Stimulated activated CD8-positive, alpha-beta memory T cell treated with anti-CD3 and anti-CD28 coated beads, Interleukin-4, amount 100 ng/mL, for 1 hour (primary cell): ENCODE data around the gene TRERF1.

Source experiments
- DNase-seq, 2 donors: peaks; one replicate each; pipeline ENCODE4 v3.0.0-alpha.2; 2020; ENCODE audit warnings: low read depth in 2 of 2, low spot score in 1 of 2

TRERF1 gene

DNA sequence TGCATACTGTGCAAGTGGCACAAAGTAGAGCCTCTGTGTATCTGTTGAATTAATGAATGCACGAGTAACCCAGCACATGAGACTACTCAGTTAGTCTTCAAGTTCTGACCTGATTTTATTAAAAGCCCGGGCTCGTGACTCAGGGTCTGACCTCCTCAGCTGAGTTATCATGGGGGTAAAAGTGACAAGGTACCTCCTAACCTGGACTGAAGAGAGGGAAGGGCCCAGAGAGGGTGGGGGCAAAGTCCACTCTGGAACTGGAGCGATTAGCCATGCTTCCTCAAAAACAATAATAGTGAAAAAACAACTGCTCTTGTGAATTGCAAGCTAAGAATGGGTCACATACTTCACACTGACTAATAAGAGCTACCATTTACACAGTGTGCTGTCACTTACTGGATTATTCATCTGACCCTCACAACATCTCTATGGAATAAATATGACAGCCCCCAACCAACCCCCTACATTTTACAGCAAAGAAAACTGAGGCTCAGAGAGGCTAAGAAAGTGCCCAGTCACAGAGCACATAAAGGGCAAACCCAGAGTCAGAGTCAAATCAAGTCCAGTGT is 26.7 kb downstream of the TRERF1 start:
- no peak for DNase-seq

DNA sequence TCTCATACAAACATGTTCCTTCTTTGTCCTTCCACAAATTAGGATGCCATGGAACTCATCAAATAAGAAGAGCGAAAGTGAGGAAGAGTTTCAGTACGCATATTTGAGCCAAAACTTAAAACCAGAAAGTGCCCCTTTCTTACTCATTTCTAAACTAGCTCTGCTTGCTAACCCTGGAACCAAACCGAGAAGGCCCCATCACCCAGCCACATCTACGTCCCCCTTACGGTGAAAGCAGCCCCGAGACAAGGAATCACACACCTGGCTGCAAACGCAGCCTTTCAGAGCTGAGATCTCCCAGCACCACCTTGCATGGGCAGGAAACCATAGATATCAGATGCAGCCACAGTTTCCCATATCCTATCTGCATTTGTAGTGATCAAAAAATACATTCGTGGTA is 28.5 kb downstream of the TRERF1 start:
- no peak for DNase-seq

DNA sequence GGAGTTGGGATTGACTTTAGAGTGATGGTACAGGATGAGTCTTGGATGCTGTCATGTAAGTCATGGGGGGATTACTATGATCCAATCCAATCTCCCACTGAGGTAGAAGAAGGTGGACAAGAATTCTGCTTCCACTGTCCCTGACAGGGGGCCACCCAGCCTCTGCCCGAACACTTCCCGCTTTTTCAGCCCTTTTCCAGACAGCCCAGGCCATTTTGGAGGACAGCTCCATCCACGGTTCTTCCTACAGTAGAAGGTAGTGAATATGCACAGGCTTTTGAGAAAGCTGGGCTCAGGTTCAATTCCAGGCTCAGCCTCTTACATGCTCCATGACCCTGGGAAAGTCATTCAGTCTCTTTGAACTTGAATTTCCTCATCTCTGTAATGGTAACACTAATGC is 31.0 kb downstream of the TRERF1 start:
- no peak for DNase-seq

DNA sequence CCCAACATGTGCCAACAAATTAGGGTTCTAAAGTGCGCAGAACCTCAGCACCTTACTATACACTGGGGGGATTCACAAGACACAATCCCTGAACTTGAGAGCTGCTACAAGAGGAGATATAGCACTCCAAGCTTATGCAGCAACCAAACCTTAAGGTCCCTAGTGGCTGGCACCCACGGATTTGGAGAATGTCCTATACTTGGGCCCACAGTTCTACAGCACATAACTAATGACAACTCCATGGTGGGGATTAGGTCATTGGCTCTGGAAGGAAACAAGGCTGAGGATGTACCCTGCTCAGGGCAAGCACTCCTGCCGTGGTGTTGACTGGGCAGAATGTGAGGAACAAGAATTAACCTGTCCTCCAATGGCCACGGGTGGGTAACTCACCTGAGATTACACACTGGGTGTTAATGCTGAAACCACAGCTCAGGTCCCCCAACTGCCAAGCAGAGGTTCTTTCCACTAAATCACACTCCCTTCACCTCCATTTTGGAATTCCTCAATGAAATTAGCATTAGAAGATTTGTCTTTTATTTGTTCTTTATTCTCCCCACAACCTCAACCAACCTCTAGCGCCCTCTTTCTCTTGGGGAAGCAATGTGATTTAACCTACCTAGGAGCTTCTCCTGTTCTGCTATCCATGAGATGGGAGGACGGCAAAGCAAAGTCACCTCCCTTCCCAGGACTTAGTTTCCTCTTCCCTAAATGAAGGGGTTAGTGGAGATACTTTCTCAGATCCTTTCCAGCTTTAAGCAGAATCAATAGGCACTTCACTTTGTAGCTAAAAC is 32.0 kb downstream of the TRERF1 start:
- DNase-seq = no peak

DNA sequence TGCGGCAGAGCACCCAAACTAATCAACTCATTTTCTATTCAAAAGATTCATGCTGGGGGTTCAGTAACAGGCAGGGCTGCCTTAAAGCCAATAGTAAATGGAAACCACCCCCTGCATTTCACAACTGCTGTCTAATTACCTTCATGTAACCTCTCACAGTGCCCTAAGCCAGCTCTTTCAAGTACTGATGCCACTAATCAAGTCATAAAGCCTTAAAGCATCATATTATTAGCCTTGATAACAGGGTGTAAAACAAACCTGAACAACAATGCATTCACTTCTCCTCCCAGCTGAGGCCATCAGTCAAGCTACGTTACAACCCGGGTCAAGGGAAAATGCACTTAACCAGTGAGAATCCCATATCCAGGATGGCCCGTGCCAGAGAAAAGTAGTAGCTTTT is 33.0 kb downstream of the TRERF1 start:
- no peak for DNase-seq

DNA sequence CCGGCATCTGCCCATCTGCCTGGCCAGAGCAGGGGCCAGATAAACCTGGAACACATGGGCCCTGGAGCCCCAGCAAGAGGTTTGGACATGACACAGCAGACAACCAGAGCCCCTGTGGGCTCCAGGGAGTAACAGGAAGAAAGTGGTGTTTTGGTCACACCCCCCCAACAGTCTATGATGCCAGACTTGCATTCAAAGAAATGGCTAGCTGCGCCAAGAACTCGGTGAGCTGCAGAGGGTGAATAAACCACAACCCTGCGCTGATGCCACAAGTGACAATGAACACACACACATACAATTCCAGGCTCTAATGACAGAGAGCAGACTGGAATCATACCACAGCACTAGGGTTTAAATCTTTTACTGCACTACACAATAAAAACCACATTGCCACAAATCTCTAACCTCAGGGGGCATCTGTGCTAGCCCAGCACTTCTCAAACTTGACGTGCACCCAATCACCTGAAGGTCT is 34.0 kb downstream of the TRERF1 start:
- peak; percentile 16 to 18 for DNase-seq

DNA sequence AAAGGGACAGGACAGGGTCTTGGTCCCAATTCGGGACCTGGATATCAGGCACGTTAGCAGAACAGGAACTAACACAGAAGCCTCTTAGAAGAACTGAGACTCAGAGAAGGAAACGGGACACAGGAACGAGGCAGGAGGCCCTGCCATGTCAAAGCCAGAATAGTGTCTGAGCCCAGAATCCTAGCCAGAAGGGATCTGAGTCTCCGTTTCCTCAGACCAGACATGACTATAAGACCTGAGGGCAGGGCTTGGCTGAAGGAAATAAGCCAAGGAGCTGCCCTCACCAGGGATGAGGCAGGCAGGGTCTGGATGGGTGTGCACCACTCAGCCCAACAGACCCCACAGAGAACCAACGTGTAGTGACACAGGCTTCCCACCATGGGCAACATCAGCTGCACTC is 40.3 kb downstream of the TRERF1 start:
- DNase-seq = no peak

DNA sequence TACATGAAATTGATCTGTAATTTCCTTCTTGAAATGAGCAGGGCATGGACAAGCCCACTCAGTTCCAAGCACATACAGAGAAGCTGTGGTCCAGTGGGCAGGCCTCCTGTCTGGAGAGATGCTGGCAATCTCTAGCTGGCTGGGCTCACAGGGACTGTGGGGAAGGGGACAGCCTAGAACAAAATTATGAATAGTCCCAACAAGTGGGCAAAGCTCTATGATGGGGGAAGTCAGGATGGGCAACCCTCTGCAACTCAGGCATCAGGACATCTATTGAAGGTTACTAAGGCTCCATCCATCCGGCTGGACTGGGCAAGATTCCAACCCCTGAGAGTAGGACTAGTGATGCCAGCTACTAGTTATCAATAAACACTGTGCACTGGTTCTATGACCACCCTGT is 40.9 kb downstream of the TRERF1 start:
- DNase-seq = no peak

DNA sequence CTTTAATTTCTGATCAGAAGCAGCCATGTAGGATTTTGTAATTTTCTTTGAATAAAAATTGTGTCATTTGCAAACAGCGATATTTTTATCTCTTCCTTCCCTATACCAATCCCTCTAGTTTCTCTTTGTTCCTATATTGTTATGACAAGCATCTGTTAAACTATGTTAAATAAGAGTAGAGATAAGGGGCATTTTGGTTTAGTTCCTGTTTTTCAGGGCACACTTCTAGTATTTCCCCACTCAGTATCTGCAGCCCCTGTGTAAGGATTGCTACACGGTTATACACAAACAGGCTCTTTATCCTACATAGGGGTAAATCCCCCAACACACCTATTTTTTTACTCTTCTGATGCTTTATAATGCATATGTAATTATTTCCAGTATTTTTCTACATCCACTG is 42.1 kb downstream of the TRERF1 start:
- no peak for DNase-seq

DNA sequence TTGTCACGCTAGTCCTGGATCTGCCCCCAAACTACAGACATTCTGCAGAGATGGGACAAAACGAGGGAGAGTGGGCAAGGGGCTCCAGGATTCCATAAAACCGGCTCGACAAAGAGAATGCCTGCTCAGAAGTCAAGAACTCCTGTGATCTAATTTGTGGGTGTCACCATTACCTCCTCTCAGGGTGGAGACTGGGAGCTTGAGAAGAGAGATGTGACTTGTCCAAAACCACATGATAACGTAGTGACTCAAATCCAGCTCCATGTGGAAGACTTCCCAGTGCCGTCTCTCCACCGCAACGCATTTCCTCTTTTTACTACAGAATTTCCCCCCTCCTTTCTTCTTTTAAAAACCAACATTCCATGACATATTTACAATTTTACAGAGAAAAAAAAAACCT is 44.3 kb downstream of the TRERF1 start:
- DNase-seq = no peak

DNA sequence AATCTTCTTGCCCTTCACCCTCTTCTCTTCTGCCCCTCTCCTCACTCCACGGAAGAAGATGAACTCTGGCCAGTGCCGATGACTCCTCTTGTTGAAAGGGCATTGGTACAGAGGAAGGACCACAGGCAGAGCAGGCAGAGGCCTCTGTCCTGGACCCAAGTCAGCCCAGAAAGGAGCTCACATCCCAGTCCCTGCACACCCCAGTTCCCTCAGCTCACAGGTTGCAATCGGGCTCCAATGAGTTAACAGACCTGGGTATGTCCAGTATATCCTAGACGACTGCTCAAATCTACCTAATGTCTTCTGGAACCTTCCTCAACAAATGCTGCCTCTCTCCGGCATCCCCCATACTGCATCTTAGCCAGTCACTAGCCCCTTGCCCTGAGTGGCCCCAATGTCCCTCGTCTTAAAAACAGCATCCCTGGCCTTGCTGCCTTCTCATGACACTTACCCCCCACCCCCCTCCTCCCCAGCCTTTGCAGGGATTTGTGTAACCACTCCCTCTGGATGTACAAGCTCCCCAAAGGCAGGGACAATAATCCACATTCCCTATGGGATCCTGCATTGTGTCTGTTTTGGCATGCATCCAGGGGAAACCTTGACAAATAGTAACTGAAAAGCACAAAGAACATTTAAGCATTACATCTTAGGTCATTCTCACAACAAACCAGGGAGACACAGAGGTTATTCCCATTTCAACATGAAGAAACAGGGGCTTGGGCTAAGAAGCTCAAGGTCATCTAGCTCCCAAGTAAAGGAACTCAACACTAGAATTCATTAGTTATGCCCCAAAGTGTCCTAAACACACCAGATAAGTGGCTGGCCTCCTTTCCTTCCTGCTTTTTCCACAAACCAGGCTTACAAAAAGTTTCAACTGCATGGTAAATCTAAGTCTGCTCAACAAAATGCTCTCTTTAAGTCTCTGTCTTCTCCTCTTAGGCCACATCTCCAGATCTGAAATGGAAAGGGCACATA is 45.1 kb downstream of the TRERF1 start:
- DNase-seq = no peak

DNA sequence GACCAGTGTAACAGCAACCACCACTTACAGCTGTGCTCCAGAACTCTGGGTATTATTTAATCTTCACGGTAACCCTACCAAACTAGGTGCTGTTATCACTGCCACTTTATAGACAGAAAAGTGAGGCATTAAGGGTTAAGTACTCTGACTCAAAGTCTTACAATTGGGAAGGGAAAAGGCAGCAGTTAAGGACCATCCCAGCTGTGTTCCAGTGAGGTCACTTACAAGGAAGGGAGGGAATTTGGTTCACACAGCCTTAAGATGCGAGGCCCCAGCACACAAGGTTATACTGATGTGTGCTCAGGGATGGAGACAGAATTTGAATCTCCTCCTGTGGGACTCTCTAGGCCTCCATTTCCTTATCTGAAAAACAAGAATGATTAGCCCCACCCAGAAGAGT is 46.7 kb downstream of the TRERF1 start:
- no peak for DNase-seq

DNA sequence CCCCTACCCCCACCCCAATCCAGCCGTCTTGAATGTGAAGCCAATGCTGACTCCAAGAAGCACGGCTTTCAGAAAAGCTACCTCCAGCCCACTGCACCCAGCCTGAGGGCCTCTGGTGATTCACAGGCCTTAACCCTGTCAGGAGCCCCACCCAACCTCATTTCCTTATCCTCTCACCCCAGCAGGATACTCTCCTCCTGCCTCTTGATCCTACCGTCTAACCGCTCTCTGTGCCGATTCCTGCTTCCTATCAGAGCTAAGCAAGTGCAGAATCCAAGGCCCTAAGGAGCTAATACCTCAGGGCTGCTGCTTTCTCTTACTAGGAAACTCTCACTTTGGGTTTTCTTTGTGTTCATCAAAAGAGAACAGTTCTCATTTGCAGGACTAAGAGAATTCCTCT is 47.2 kb downstream of the TRERF1 start:
- DNase-seq = no peak

DNA sequence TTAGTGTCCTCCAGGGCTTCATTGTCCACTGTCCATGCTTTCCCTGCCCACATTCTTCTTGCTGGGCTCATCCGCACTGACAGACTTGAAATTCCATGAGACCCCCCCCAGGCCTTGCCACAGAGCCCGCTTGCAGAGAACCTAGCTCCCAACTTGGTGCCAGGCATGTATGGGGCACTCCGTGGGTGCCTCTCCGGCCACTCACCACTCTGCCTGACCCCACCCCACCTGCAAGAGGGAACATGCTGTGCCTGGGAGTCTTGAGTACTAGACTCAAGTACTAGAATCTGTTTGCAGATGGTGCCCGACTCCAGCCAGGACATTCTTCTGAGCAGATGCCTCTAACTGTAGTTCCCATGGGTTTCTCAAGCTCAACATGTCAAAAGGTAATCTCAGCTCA is 47.9 kb downstream of the TRERF1 start:
- DNase-seq = no peak

DNA sequence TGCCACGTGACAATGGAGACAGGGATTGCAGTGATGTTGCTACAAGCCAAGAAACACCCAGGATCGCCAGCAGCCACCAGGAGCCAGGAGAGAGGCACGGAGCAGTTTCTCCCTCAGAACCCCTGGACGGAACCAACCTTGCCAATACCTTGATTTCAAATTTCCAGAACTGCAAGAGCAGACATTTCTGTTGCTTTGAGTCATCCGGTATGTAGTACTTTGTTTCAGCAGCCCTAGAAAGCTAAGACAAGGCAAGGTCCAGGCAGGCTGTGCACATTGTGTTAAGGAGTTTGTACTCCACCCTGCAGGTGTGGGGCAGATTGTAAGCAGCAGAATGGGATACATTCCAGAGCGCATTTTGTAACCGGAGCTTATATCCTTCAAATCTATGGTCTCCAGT is 48.3 kb downstream of the TRERF1 start:
- DNase-seq = no peak

DNA sequence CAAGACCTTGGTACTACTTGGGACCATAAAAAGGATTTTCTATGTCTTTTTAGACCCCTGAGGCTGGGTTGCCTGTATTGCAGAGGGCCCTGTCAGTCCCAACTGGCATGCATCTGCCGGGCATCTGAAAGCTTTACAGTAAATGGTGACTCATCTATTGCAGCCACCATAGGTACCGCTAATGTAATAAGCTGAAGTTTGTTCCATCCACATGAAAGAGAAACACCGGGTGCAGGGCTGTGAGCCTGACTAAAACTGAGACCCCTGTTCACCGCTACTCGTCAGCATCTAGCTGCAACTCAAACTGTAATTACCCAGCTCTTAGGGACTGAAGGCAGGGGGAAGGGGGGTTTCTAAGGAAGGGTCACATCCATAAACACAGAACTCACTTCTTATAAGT is 49.5 kb downstream of the TRERF1 start:
- peak in 1 of 2 donors; percentile 13 for DNase-seq

DNA sequence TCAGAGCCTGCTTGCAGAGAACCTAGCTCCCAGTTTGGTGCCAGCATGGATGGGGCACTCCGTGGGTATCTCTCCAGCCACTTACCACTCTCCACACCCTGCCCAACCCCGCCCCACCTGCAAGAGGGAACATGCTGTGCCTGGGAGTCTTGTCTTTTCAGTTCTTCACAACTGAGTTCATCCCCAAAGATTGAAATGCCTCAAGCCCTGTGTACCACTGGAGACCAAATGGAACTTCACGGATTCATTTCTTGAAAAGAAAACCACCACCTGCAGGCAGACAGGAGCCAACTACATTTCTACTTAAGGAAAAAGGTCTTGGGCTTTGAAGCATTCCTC is 50.1 kb downstream of the TRERF1 start:
- DNase-seq = no peak

DNA sequence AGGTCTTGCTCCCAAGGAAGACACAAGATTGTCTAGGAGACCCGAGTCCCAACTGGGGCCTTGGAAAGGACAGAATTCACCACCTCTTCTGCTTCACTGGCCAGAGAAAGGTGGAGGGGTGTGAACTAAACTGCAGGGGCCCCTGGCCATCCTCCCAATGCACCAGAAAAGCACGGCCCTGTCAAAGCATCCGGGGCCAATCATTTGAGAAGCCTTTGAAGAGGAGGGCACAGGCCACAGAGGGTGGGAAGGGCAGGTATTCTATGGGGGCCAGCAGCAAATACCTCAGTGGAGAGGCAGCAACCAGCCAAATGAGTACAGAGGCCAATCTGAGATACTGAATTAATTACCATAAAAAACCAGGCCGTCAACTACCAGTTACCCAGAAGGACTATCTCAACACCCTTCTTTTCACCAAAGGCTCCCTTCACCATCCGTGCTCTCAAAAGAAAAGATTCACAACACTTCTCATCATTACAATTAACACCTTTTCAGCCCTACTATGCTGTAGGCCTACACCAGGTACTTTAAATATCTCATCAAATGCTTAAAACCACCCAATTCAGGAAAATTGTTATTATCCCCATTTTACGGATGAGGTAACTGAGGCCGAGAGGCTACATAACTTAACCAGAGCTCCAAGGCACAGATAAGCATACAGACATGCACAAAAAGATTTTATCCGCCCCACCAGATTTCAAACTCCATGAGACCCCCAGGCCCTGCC is 50.7 kb downstream of the TRERF1 start:
- DNase-seq = no peak

DNA sequence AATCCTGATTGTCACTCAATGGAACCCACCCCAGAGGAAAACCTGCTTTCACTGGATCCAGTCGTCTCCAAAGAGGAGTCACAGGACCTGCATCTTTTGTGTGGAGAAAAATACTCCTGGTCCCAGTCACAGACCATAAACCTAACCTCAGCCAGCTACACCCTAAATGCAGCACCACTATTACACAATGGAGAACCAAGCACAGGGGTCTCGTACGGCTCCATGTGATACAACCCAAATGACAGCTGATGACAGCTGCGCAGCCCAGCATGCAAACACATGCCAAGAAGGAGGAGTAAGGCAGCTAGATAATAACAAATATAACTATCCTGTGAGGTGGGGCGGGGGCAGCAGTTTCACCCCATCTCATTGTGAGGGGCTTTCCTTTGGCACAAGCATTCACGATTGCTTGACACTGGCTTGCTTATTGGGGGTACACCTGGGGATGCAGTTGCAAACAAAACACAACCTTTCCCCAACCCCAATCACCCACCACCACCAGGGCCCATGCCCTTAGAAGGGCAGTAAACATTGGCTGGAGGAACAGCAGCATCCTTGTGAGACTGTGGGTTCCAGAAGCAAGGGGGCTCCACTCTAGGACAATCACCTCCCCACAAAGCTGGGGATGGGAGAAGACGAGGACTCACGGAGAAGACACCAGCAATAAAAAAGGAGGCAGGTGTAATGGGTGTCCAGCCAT is 51.5 kb downstream of the TRERF1 start:
- no peak for DNase-seq

DNA sequence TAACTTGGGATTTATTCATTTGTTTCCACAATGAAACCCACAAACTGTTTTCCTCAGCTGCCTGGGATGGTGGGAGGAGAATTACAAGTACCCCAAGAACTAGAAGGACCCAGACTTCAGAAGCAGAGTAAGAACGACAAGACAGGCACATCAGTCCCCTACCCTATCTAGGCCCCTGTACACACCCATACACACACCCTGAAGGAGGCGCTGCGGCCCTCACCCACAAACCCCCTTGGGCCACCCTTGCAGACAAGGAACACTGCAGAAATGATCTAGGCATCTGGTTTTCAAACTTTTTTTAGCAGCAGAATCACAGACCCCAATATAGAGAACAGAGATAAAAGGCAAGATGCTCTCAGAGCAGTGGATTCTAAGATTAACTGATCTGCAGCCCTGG is 55.0 kb downstream of the TRERF1 start:
- no peak for DNase-seq
